AG10803 (cell line): ENCODE results near the gene LMCD1.

Experiments
- DNase-seq: peaks from one replicate; pipeline ENCODE4 v3.0.0; 2010; ENCODE audit warnings: low read depth
- H3K4me3 ChIP-seq: 2 replicates; pipeline ENCODE4 v1.5.1; 2011; ENCODE audit warnings: mild to moderate bottlenecking, low read length, control low read depth
- TF ChIP-seq, protein P1 (sequence below): conservative IDR thresholded peaks from 2 replicates; pipeline ENCODE4 v1.5.1; 2011; ENCODE audit warnings: mild to moderate bottlenecking, low read length, control low read depth, inconsistent platforms

Gene LMCD1

DNA sequence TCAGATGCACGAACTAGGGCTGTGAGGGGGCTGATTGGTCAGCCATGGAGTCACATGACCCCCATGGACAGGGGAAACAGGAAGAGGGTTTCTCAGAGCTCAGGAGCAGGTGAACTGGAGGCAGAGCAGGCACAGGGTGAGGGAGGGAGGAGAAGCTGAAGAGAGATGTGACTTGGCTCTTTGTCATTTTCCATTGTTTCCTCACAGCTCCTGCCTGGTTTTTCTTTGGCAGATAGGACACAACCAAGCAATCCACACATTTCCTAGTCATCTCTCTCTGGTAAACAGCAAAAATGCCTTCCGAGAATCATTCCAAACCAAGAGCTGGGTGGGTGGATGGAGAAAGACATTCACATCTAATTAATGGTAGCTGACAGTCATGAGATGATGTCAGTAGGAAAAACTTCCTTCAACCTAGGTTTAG, 43.4 kb upstream of the LMCD1 start:
- TF ChIP-seq, protein P1, sequence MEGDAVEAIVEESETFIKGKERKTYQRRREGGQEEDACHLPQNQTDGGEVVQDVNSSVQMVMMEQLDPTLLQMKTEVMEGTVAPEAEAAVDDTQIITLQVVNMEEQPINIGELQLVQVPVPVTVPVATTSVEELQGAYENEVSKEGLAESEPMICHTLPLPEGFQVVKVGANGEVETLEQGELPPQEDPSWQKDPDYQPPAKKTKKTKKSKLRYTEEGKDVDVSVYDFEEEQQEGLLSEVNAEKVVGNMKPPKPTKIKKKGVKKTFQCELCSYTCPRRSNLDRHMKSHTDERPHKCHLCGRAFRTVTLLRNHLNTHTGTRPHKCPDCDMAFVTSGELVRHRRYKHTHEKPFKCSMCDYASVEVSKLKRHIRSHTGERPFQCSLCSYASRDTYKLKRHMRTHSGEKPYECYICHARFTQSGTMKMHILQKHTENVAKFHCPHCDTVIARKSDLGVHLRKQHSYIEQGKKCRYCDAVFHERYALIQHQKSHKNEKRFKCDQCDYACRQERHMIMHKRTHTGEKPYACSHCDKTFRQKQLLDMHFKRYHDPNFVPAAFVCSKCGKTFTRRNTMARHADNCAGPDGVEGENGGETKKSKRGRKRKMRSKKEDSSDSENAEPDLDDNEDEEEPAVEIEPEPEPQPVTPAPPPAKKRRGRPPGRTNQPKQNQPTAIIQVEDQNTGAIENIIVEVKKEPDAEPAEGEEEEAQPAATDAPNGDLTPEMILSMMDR, result no peak
- no peak overlapping the region for H3K4me3 ChIP-seq
- DNase-seq, result peak; percentile 98

DNA sequence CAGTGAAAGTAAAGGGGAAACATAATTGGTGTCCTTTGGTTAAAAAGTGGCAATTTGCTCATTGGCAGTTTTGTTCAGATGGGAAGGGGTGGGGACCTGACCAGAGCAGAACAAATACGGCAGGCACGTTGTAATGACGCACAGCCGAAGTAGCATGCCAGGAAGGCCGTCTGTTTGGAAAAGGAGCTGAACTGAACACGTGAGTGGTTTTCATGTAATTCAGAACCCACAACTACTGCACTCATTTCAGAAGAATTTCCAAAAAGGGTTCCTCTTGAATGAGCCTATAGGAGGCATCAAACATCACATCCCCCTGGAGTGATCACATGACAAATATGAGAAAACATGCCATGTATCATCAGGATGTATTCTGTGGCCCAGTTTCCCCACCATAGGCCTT, 42.9 kb upstream of the LMCD1 start:
- TF ChIP-seq, protein P1, result peak; percentile 43; the same call in 1 of the 2 replicates
- DNase-seq, result peak; percentile 100

DNA sequence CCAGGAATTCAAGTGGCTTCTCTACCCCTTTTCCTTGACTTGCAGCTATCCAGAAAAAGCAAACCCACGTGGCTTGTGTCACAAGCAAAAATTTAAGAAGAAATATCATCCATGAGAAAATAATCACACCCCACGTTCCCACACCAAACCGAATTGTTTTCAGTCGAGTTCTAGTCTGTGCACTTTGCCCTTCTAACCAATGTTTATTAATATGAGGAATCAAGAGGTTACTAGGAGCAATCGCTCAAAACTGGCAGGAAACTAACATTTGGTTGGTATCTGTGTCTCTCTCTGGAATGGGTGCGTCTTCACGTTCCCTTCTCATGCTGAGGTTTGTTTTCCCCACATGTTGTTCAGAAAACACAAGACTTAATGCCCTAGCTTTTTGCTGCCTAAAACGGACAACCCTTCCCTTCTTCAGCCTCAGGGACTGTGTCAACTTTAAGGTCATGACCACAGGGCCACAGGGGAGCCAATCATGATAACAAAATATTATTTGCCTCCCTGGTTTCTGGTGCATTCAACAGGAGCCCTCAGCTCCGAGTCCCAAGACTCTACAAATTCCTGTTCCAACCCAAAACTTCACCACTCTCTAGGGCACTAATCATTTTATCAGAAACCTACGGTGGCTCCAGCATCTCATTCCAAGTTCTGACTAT, 41.4 kb upstream of the LMCD1 start:
- TF ChIP-seq, protein P1, result no peak
- no peak for DNase-seq
- H3K4me3 ChIP-seq, result no peak overlapping the region

More for the DNA sequence above, 42.9 kb upstream of the LMCD1 start:
- H3K4me3 ChIP-seq, result no peak overlapping the region

DNA sequence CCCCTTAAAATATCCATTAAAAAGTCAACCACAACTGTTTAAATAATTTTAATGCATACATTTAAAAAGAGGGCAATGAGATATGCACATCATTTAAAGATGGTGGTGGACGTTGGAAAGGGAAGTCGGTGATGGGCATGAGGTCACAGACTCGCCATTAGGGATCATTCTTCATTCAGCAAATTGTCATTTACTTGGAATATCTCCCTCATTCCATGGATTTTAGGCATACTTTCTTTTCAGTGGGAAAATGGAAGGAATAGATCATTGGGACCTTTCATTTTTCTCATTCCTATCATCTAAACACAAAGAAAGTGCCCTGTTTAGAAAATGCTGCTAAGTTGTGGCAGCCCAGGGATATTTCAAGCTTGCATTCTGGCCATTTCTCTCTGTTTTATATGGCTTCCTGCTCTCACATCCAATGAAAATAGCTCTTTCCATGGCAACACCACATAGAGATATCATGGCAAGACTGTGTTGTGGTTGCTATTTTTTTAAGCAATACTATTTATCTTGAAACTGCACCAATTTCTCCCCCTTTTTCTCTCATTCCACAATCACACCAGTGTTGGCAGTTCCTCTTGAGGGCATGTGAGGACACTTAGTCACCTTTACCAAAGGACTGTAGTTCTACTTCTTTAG, 40.7 kb upstream of the LMCD1 start:
- H3K4me3 ChIP-seq, result no peak overlapping the region
- TF ChIP-seq, protein P1, result peak; percentile 1; the same call in 1 of the 2 replicates
- DNase-seq, result peak; percentile 99

DNA sequence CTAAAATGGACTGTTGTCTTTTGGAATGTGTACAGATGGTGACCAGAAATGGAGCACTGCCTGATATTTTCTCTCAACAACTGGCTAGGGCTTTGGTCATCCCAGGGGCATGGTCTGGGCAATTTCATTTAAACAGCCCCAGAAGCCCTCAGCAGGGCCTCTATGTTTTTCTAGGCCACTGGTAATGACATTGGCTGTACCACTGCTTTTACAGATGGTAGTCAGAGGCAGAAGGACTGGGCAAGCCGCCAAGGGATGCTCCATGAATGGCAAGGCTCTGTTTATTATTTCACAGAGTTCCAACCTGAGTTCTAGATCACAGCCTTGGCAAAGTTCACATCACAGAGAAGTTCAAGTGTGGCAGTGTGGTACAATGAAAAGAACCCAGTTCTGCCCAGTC, 37.0 kb upstream of the LMCD1 start:
- TF ChIP-seq, protein P1, result no peak
- H3K4me3 ChIP-seq, result no peak overlapping the region
- no peak for DNase-seq

DNA sequence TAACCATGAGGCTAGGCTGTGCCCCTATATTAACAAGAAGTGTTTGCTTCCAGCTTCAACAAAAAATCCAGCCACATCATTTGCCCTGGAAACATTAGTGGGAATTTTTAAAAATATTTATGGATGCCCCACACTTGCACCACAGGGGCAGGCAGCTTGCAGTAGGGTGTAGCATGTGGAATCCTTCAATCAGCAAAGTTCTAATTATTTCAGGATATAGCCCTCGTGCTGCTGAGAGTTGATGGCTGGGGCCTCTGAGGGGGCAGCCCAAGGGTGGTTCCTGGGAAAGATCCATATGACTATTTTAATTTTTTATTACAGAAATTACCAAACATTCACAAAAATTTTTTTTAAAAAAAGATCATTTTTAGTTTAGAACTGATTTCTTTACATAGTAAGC, 35.1 kb upstream of the LMCD1 start:
- no peak for DNase-seq
- H3K4me3 ChIP-seq, result no peak overlapping the region
- TF ChIP-seq, protein P1, result no peak

DNA sequence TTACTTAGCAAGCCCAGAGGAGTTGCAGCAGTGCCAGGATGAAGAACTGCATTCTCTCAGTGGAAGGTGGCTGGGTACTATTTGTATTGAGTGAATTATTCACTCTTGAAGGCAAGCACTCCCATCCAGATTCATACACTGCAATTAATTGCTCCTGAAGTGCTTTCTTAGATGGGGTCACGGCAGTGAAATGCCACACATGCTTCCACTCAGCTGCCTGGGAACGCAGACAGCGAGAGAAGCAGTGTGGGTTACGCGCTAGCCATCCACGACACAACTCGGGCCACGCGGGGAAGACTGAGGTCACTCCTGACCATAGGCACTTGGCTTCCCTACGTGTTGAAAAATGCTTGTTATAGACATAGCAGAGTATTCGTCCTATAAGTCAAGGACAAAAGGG, 30.8 kb upstream of the LMCD1 start:
- TF ChIP-seq, protein P1, result no peak
- DNase-seq, result peak; percentile 81
- H3K4me3 ChIP-seq, result no peak overlapping the region
